OCI-LY1 (cell line): ENCODE measurements around the gene BMPR1B.

ENCODE experiments used
- H2AFZ ChIP-seq: fragments of 200-600 bp; sonication (generic), shearing (Covaris generic); 2 replicates; pipeline ENCODE4 v1.6.0; 2014; ENCODE audit warnings: antibody characterized with exemption, mild to moderate bottlenecking, low read length
- H3F3A ChIP-seq: fragments of 200-600 bp; sonication (generic), shearing (Covaris generic); 2 replicates; pipeline ENCODE4 v1.6.0; 2014; ENCODE audit warnings: mild to moderate bottlenecking, antibody characterized with exemption, low read length, moderate library complexity; ENCODE audit not compliant: insufficient read depth
- H3K27ac ChIP-seq: fragments of 200-600 bp; sonication (generic); 2 replicates; pipeline ENCODE4 v1.5.1; 2014; ENCODE audit warnings: low read length, mixed run types, mild to moderate bottlenecking, low read depth; ENCODE audit not compliant: poor library complexity, severe bottlenecking
- H3K27me3 ChIP-seq: fragments of 200-600 bp; sonication (generic); 2 replicates; pipeline ENCODE4 v1.6.0; 2014; ENCODE audit warnings: antibody characterized with exemption, mild to moderate bottlenecking, low read length, moderate library complexity; ENCODE audit not compliant: insufficient read depth
- H3K36me3 ChIP-seq: fragments of 200-600 bp; sonication (generic); 2 replicates; pipeline ENCODE4 v1.6.1; 2014; ENCODE audit warnings: mild to moderate bottlenecking, antibody characterized with exemption, low read length, moderate library complexity, mixed read lengths; ENCODE audit not compliant: insufficient read depth
- H3K4me1 ChIP-seq: fragments of 200-600 bp; sonication (generic); 2 replicates; pipeline ENCODE4 v1.5.1; 2014; ENCODE audit warnings: mild to moderate bottlenecking, low read length, moderate library complexity; ENCODE audit not compliant: insufficient read depth, severe bottlenecking
- H3K4me2 ChIP-seq: fragments of 200-600 bp; sonication (generic), shearing (Covaris generic); 2 replicates; pipeline ENCODE4 v1.6.1; 2014; ENCODE audit warnings: low read length
- H3K4me3 ChIP-seq: fragments of 200-600 bp; sonication (generic); 2 replicates; pipeline ENCODE4 v1.5.1; 2014; ENCODE audit warnings: low read length, low read depth, mild to moderate bottlenecking, mixed read lengths; ENCODE audit not compliant: poor library complexity, severe bottlenecking
- H3K79me2 ChIP-seq: fragments of 200-600 bp; shearing (Covaris generic); 2 replicates; pipeline ENCODE4 v1.6.1; 2016; ENCODE audit warnings: mixed run types, low read length, mixed read lengths; ENCODE audit not compliant: insufficient read depth
- H3K9ac ChIP-seq: fragments of 200-600 bp; sonication (generic), shearing (Covaris generic); 2 replicates; pipeline ENCODE4 v1.6.1; 2014; ENCODE audit warnings: mild to moderate bottlenecking, low read length, mixed read lengths
- H3K9me2 ChIP-seq: fragments of 200-600 bp; sonication (generic), shearing (Covaris generic); 2 replicates; pipeline ENCODE4 v1.6.1; 2014; ENCODE audit warnings: low read depth, mild to moderate bottlenecking, low read length, mixed read lengths
- H3K9me3 ChIP-seq: fragments of 200-600 bp; shearing (Covaris generic); 2 replicates; pipeline ENCODE4 v1.6.1; 2014; ENCODE audit warnings: low read length, mixed read lengths
- H4K20me1 ChIP-seq: fragments of 200-600 bp; sonication (generic), shearing (Covaris generic); 2 replicates; pipeline ENCODE4 v1.6.0; 2016; ENCODE audit warnings: mild to moderate bottlenecking, low read length; ENCODE audit not compliant: insufficient read depth
- CTCF ChIP-seq: fragments of 200-600 bp; sonication (generic), shearing (Covaris generic); IDR thresholded peaks from 2 replicates; pipeline ENCODE4 v1.5.1; 2017; ENCODE audit warnings: mild to moderate bottlenecking, antibody characterized with exemption, low read length, moderate library complexity, mixed read lengths
- EZH2 ChIP-seq: fragments of 200-600 bp; sonication (generic), shearing (Covaris generic); IDR thresholded peaks from 2 replicates; pipeline ENCODE4 v1.8.0; 2017; ENCODE audit warnings: borderline replicate concordance, mixed run types, mild to moderate bottlenecking, antibody characterized with exemption, low read length, moderate library complexity, mixed read lengths

The BMPR1B gene

GRCh38 chr4:94766856-94767255 lies 9.1 kb downstream of the BMPR1B start:
- TF ChIP-seq EZH2: no peak
- TF ChIP-seq CTCF: no peak
- Histone ChIP-seq H3K4me1 (no peaks in the 10 kb centered on the region), H2AFZ (no peak overlapping the region), H3K36me3 (no peaks in the 10 kb centered on the region), H3K9me3 (no peaks in the 10 kb centered on the region), H4K20me1 (no peaks in the 10 kb centered on the region), H3K4me3 (no peak overlapping the region), H3F3A (no peaks in the 10 kb centered on the region), H3K4me2 (no peak overlapping the region), H3K27me3 (no peaks in the 10 kb centered on the region), H3K9me2 (no peaks in the 10 kb centered on the region), H3K27ac (no peak overlapping the region), H3K9ac (no peak overlapping the region), H3K79me2 (no peaks in the 10 kb centered on the region)

- Histone ChIP-seq H3K79me2 (no peaks in the 10 kb centered on the region), H2AFZ (no peak overlapping the region), H4K20me1 (no peaks in the 10 kb centered on the region), H3K36me3 (no peaks in the 10 kb centered on the region), H3K4me2 (no peak overlapping the region), H3K27me3 (no peaks in the 10 kb centered on the region), H3K4me3 (no peak overlapping the region), H3K9me2 (no peaks in the 10 kb centered on the region), H3K27ac (no peak overlapping the region), H3F3A (no peaks in the 10 kb centered on the region), H3K4me1 (no peaks in the 10 kb centered on the region), H3K9me3 (no peaks in the 10 kb centered on the region), H3K9ac (no peak overlapping the region)
- TF ChIP-seq EZH2 (no peak), CTCF (no peak)
Observed at GRCh38 chr4:94767446-94767845, 9.7 kb downstream of the BMPR1B start.

GRCh38 chr4:94782707-94783106 lies 25.0 kb downstream of the BMPR1B start:
- Histone ChIP-seq H3K9me2 (no peaks in the 10 kb centered on the region), H3K79me2 (no peaks in the 10 kb centered on the region), H3K4me1 (no peaks in the 10 kb centered on the region), H3K4me3 (no peak overlapping the region), H3K9ac (no peak overlapping the region), H3K27ac (no peak overlapping the region), H3K36me3 (no peaks in the 10 kb centered on the region), H2AFZ (no peak overlapping the region), H3K27me3 (no peaks in the 10 kb centered on the region), H4K20me1 (no peaks in the 10 kb centered on the region), H3K4me2 (no peak overlapping the region), H3F3A (no peaks in the 10 kb centered on the region), H3K9me3 (no peaks in the 10 kb centered on the region)
- no peak for TF ChIP-seq CTCF
- TF ChIP-seq EZH2: no peak
